Stimulated activated CD4-positive, alpha-beta T cell treated with anti-CD3 and anti-CD28 coated beads, Interleukin-4, amount 100 ng/mL, for 24 hours (primary cell): ENCODE results near the gene LSM14B.
A peak's percentile ranks its signal among the peaks of the same experiment; 100 is the strongest.

Experiments
- DNase-seq: peaks from one replicate; pipeline ENCODE4 v3.0.0-alpha.2; 2020

LSM14B gene

GRCh38 chr20:62164879-62165761, 42.8 kb downstream of the LSM14B start:
- DNase-seq: no peak

GRCh38 chr20:62165762-62166399, 43.6 kb downstream of the LSM14B start:
- no peak for DNase-seq

- DNase-seq: no peak
These were observed 45.2 kb downstream of the LSM14B start for GRCh38 chr20:62167474-62167873.

GRCh38 chr20:62168061-62168460, 45.8 kb downstream of the LSM14B start:
- DNase-seq: no peak

GRCh38 chr20:62168890-62169435, 46.7 kb downstream of the LSM14B start:
- DNase-seq: no peak

- no peak for DNase-seq
These were observed 48.3 kb downstream of the LSM14B start for GRCh38 chr20:62170536-62170935.

- no peak for DNase-seq
These were observed 49.0 kb downstream of the LSM14B start for GRCh38 chr20:62171245-62171644.

- no peak for DNase-seq
These were observed 50.4 kb downstream of the LSM14B start for GRCh38 chr20:62172666-62173065.

GRCh38 chr20:62174021-62174804, 51.9 kb downstream of the LSM14B start:
- no peak for DNase-seq

GRCh38 chr20:62174870-62175624, 52.8 kb downstream of the LSM14B start:
- DNase-seq: no peak

GRCh38 chr20:62175711-62176110, 53.4 kb downstream of the LSM14B start:
- no peak for DNase-seq

- no peak for DNase-seq
These were observed 54.6 kb downstream of the LSM14B start for GRCh38 chr20:62176866-62177265.

- no peak for DNase-seq
These were observed 55.0 kb downstream of the LSM14B start for GRCh38 chr20:62177307-62177706.

- no peak for DNase-seq
These were observed 56.3 kb downstream of the LSM14B start for GRCh38 chr20:62178316-62179161.

- no peak for DNase-seq
These were observed 56.9 kb downstream of the LSM14B start for GRCh38 chr20:62179162-62179504.

- DNase-seq: no peak
These were observed 59.5 kb downstream of the LSM14B start for GRCh38 chr20:62181808-62182207.

- peak; percentile 95 for DNase-seq
These were observed 60.5 kb downstream of the LSM14B start, which contains the start of gene MTG2 for GRCh38 chr20:62182469-62183425. Gene MTG2, plus strand, starts transcription at chr20:62183028. Its CDS starts 10,393 bp downstream, at chr20:62193421.

GRCh38 chr20:62183426-62184142, 61.3 kb downstream of the LSM14B start:
- DNase-seq: no peak
